ENCODE results near the gene ADGRG3. TPM values are rescaled to one million over a fixed set of nuclear protein-coding genes. Genes with fewer than 3 reads are reported as not detected.

Gene ADGRG3
- total and polyA plus RNA-seq, 10 of the 15 experiments (the other 5 are each of a cell fraction or from before 2014, with no cell fraction given): 0.10 to 0.11 (median 0.10) TPM; not detected in 7

GRCh38 chr16:57722210-57722499, 54.0 kb downstream of the ADGRG3 start:
- Histone ChIP-seq H4K20me1 (ENCODE audit: control insufficient read depth, insufficient read depth) (no peaks in the 10 kb centered on the region), H3K4me2 (ENCODE audit: control insufficient read depth, insufficient read depth) (no peak overlapping the region), H3K9me3 (replicated peaks; ENCODE audit: control insufficient read depth, insufficient read depth, low read length) (no peaks in the 10 kb centered on the region), H3K4me1 (ENCODE audit: control insufficient read depth, insufficient read depth, low read length) (no peaks in the 10 kb centered on the region), H3K79me2 (ENCODE audit: control insufficient read depth, insufficient read depth, low read length) (no peaks in the 10 kb centered on the region), H3K9ac (ENCODE audit: control insufficient read depth, insufficient read depth, low read length) (no peak overlapping the region), H3K27me3 (replicated peaks in 1 of 2; ENCODE audit: control insufficient read depth in 2 of 2, insufficient read depth in 2 of 2, low read length in 1 of 2) (no peaks in the 10 kb centered on the region), H3K4me3 (no peak overlapping the region), H3K36me3 (ENCODE audit: control insufficient read depth in 2 of 2, insufficient read depth in 2 of 2, low read length in 1 of 2) (no peaks in the 10 kb centered on the region), H3K27ac (ENCODE audit: control insufficient read depth, insufficient read depth) (no peak overlapping the region), H2AFZ (ENCODE audit: control insufficient read depth, low read depth, low read length) (no peak overlapping the region)
- SMC1A ChIA-PET (ENCODE audit: uncharacterized antibody, unreplicated experiment): no interaction called here
- WGBS (ENCODE audit: insufficient coverage, insufficient replicate concordance, low lambda C conversion rate, missing lambda C conversion rate): 6% methylated on average over 2 of the region's 2 CpGs
- no TSS peak for BruUV-seq (replicated peaks)
- FAIRE-seq (no peak), ATAC-seq (no peak), DNase-seq (ENCODE audit: low read depth, low spot score) (no peak)
- intact Hi-C loops (cut with micrococcal nuclease; ENCODE audit: unreplicated experiment): no loop called here
- CTCF ChIA-PET: no interaction called here
- in situ Hi-C loops (cut with MboI): no loop called here
- RAD21 ChIA-PET (ENCODE audit: unreplicated experiment): no interaction called here
- POLR2A ChIA-PET: no interaction called here
- TF ChIP-seq PAX8 (IDR thresholded peaks at IDR 0.05) (no peak), WRNIP1 (IDR thresholded peaks at IDR 0.05; ENCODE audit: borderline replicate concordance, low read depth, low read length) (no peak), NKRF (conservative IDR thresholded peaks at IDR 0.05) (no peak), SPI1 (IDR thresholded peaks at IDR 0.05; ENCODE audit: borderline replicate concordance, insufficient read depth, low read depth, low read length) (no peak), ZNF592 (IDR thresholded peaks at IDR 0.05) (no peak), ZBTB11 (CRISPR knock-in tag; IDR thresholded peaks at IDR 0.05) (no peak), CEBPZ (IDR thresholded peaks at IDR 0.05; ENCODE audit: low read depth, low read length) (no peak), TCF3 (IDR thresholded peaks at IDR 0.05; ENCODE audit: borderline replicate concordance, insufficient read depth, low read depth, low read length) (no peak), PBX3 (IDR thresholded peaks at IDR 0.05; ENCODE audit: insufficient replicate concordance, low read depth, low read length) (no peak), KLF5 (IDR thresholded peaks at IDR 0.05; ENCODE audit: partially characterized antibody) (no peak)
